ENCODE results near the gene CCR3.

Gene CCR3

DNA sequence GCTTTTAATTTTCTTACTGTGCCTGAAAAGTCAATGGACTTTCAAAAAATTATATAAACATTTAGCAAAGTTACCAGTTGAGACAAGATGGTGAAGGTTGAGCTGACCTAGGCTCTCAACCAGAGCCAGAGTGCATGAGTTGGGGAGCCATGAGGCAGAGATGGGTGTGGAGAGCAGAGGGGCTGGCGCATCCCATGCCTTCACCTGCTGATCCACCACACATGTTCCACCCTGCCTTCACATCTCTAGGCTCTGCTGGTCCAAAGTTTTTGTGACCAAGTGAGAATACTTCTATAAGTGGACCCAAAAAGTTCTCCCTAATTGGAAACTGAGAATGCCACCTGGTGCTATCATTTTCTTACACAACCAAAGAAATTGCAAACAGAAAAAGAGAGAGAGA, 47.3 kb downstream of the CCR3 start:
- H3K36me3 ChIP-seq (ENCODE audit: control insufficient read depth, insufficient read depth, low read length): no peaks in the 10 kb centered on the region
- H3K4me3 ChIP-seq (replicated peaks; ENCODE audit: low read depth, low read length): no peak overlapping the region
- no peaks in the 10 kb centered on the region for H3K27me3 ChIP-seq (replicated peaks; ENCODE audit: control insufficient read depth, insufficient read depth, low read length)
- DNase-seq (ENCODE audit: extremely low read depth, insufficient read length): no peak
- TF ChIP-seq, protein P1, sequence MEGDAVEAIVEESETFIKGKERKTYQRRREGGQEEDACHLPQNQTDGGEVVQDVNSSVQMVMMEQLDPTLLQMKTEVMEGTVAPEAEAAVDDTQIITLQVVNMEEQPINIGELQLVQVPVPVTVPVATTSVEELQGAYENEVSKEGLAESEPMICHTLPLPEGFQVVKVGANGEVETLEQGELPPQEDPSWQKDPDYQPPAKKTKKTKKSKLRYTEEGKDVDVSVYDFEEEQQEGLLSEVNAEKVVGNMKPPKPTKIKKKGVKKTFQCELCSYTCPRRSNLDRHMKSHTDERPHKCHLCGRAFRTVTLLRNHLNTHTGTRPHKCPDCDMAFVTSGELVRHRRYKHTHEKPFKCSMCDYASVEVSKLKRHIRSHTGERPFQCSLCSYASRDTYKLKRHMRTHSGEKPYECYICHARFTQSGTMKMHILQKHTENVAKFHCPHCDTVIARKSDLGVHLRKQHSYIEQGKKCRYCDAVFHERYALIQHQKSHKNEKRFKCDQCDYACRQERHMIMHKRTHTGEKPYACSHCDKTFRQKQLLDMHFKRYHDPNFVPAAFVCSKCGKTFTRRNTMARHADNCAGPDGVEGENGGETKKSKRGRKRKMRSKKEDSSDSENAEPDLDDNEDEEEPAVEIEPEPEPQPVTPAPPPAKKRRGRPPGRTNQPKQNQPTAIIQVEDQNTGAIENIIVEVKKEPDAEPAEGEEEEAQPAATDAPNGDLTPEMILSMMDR (IDR thresholded peaks at IDR 0.05; ENCODE audit: insufficient read depth, low read length, poor library complexity, severe bottlenecking): no peak

DNA sequence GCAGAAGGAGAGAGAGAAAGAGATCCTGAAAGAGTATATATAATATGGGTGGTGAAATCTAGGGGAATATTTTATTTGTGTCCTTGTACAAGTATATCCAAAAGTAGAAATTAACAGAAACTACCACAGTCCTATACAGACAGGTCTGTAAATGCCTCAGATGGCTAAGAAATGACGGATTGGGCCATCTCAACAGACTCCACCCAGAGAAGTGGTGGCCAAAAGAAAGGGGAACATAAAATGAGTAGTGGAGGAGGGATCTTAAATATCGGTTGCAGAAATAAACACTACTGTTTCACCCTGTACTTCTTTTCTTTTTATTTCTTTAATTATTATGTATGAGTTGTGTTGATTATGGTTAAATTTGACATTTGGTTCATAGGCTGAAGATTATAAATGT, 47.7 kb downstream of the CCR3 start:
- TF ChIP-seq, protein P1 (IDR thresholded peaks at IDR 0.05; ENCODE audit: insufficient read depth, low read length, poor library complexity, severe bottlenecking): no peak

DNA sequence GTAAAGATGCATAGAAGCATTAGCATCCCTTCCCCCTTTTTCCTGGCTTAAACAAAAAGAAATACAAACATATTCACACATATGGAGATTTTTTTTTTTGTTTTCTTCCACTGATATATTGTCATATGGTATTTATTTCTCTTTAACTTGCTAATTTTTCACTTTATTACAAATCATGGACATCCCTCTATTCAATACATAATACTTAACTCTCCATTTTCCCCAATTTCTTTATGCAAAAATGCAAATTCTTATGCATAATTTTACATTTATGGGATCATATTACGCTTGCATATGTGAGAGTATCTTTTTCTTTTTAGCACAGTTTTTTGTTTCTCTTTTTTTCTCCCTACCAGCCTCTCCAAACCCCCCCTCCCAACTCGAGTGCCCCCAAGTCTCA, 48.8 kb downstream of the CCR3 start:
- Histone ChIP-seq H3K27me3 (replicated peaks; ENCODE audit: control insufficient read depth, insufficient read depth, low read length) (no peaks in the 10 kb centered on the region), H3K4me3 (replicated peaks; ENCODE audit: low read depth, low read length) (no peak overlapping the region), H3K36me3 (ENCODE audit: control insufficient read depth, insufficient read depth, low read length) (no peaks in the 10 kb centered on the region)
- TF ChIP-seq, protein P1 (IDR thresholded peaks at IDR 0.05; ENCODE audit: insufficient read depth, low read length, poor library complexity, severe bottlenecking): no peak
- no peak for DNase-seq (ENCODE audit: extremely low read depth, insufficient read length)

More for the DNA sequence above, 47.7 kb downstream of the CCR3 start:
- no peak overlapping the region for H3K4me3 ChIP-seq (replicated peaks; ENCODE audit: low read depth, low read length)
- H3K36me3 ChIP-seq (ENCODE audit: control insufficient read depth, insufficient read depth, low read length): no peaks in the 10 kb centered on the region
- no peak for DNase-seq (ENCODE audit: extremely low read depth, insufficient read length)
- H3K27me3 ChIP-seq (replicated peaks; ENCODE audit: control insufficient read depth, insufficient read depth, low read length): no peaks in the 10 kb centered on the region

DNA sequence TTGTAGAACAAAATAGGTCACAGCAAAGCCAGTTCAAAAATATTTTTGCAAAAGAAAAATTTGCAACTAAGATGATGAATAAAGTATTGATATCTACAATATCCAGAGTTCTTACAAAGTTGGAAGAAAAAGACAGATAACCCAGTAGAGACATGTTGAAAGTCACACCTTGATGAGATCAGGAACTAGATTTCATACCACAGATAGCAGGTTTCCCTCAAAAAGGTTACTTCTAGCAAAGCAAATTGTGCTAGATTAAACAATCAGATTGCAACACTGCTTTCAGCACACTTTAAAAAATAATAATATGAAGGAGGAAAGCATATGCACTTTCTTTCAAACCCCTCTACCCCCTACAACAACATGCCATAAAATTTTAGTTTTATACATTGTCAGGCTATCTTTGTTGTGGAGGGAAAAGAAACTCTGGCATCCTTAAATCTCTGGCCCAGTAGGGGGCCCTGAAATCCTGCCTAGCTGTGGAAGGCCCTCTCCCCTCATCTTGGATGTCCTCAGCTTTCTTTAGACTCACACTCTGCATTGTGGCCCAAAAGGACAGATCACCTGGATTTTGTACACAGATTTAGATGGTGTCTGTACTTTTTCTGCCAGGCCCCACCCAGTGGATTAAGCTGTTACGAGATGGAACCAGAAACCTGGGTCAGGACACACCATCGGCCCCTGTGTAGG, 50.9 kb downstream of the CCR3 start:
- TF ChIP-seq, protein P1 (IDR thresholded peaks at IDR 0.05; ENCODE audit: insufficient read depth, low read length, poor library complexity, severe bottlenecking): no peak
- Histone ChIP-seq H3K36me3 (ENCODE audit: control insufficient read depth, insufficient read depth, low read length) (no peaks in the 10 kb centered on the region), H3K27me3 (replicated peaks; ENCODE audit: control insufficient read depth, insufficient read depth, low read length) (no peaks in the 10 kb centered on the region), H3K4me3 (replicated peaks; ENCODE audit: low read depth, low read length) (no peak overlapping the region)
- no peak for DNase-seq (ENCODE audit: extremely low read depth, insufficient read length)

GRCh38 chr3:46293991-46294833, 52.0 kb downstream of the CCR3 start:
- Histone ChIP-seq H3K4me3 (replicated peaks; ENCODE audit: low read depth, low read length) (no peak overlapping the region), H3K27me3 (replicated peaks; ENCODE audit: control insufficient read depth, insufficient read depth, low read length) (no peaks in the 10 kb centered on the region), H3K36me3 (ENCODE audit: control insufficient read depth, insufficient read depth, low read length) (no peaks in the 10 kb centered on the region)
- TF ChIP-seq, protein P1 (IDR thresholded peaks at IDR 0.05; ENCODE audit: insufficient read depth, low read length, poor library complexity, severe bottlenecking): no peak
- peak; percentile 53 for DNase-seq (ENCODE audit: extremely low read depth, insufficient read length)

Data from GM06990 (cell line).